SK-N-SH (cell line): Measurements from ENCODE around the gene IMPA2.

ENCODE experiments used
- ELF1 ChIP-seq: IDR thresholded peaks from 2 replicates; pipeline ENCODE4 v1.4.0; 2012
- FOXM1 ChIP-seq: IDR thresholded peaks from 2 replicates; pipeline ENCODE4 v1.4.0; 2012; ENCODE audit warnings: low read depth, mild to moderate bottlenecking
- MAX ChIP-seq: IDR thresholded peaks from 2 replicates; pipeline ENCODE4 v1.4.0; 2012; ENCODE audit warnings: low read depth
- TAF1 ChIP-seq: IDR thresholded peaks from 2 replicates; pipeline ENCODE4 v1.6.1; 2012; ENCODE audit warnings: low read depth, mild to moderate bottlenecking, low read length, moderate library complexity, borderline replicate concordance
- TF ChIP-seq, protein P1 (sequence below): fragments of 200-600 bp; sonication (generic); IDR thresholded peaks from 2 replicates; pipeline ENCODE4 v1.6.1; 2017; ENCODE audit warnings: antibody characterized with exemption, mild to moderate bottlenecking, moderate library complexity
- TF ChIP-seq, protein P2 (sequence below): IDR thresholded peaks from 2 replicates; pipeline ENCODE4; 2012
- TF ChIP-seq, protein P3 (sequence below): fragments of 150-350 bp; IDR thresholded peaks from 2 replicates; pipeline ENCODE4 v1.6.1; 2017; ENCODE audit warnings: antibody characterized with exemption, low read length, low read depth, borderline replicate concordance

DNA sequence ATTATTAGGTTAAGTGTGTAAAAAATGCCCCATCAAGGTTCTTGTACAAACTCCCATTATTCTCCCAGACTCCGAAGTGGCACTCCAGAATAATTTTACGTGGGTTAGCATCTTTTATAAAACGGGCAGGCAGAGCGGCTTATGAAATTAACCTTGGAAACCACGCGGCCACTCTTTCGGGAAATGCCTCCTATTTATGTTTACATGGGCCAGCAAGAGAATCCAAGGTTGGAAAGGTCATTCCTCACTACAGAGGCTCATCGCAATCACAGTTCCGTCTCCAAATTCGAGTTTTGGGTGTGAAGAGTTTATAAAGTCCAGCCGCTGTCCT is 1.2 kb upstream of the IMPA2 start:
- TF ChIP-seq, protein P1, sequence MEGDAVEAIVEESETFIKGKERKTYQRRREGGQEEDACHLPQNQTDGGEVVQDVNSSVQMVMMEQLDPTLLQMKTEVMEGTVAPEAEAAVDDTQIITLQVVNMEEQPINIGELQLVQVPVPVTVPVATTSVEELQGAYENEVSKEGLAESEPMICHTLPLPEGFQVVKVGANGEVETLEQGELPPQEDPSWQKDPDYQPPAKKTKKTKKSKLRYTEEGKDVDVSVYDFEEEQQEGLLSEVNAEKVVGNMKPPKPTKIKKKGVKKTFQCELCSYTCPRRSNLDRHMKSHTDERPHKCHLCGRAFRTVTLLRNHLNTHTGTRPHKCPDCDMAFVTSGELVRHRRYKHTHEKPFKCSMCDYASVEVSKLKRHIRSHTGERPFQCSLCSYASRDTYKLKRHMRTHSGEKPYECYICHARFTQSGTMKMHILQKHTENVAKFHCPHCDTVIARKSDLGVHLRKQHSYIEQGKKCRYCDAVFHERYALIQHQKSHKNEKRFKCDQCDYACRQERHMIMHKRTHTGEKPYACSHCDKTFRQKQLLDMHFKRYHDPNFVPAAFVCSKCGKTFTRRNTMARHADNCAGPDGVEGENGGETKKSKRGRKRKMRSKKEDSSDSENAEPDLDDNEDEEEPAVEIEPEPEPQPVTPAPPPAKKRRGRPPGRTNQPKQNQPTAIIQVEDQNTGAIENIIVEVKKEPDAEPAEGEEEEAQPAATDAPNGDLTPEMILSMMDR: no peak
- TF ChIP-seq MAX (no peak), ELF1 (no peak), FOXM1 (no peak), TAF1 (no peak)
- TF ChIP-seq, protein P2, sequence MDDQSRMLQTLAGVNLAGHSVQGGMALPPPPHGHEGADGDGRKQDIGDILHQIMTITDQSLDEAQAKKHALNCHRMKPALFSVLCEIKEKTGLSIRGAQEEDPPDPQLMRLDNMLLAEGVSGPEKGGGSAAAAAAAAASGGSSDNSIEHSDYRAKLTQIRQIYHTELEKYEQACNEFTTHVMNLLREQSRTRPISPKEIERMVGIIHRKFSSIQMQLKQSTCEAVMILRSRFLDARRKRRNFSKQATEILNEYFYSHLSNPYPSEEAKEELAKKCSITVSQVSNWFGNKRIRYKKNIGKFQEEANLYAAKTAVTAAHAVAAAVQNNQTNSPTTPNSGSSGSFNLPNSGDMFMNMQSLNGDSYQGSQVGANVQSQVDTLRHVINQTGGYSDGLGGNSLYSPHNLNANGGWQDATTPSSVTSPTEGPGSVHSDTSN: no peak
- TF ChIP-seq, protein P3, sequence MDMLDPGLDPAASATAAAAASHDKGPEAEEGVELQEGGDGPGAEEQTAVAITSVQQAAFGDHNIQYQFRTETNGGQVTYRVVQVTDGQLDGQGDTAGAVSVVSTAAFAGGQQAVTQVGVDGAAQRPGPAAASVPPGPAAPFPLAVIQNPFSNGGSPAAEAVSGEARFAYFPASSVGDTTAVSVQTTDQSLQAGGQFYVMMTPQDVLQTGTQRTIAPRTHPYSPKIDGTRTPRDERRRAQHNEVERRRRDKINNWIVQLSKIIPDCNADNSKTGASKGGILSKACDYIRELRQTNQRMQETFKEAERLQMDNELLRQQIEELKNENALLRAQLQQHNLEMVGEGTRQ: no peak
